Gastroesophageal sphincter (tissue), 4 donors: ENCODE measurements around the gene PLCL1. TPM values are rescaled to one million over a fixed set of nuclear protein-coding genes. Genes with fewer than 3 reads are reported as not detected.

Source experiments
- ATAC-seq: fragments of 150-250 bp; one replicate; pipeline ENCODE4 v1.9.1; 2016; ENCODE audit warnings: mild to moderate bottlenecking, moderate library complexity
- H3K27ac ChIP-seq, 4 donors: fragments of 200-600 bp; sonication (generic) in 3 of 4; 1 replicate in 3 of 4; 2 replicates in 1 of 4; pipeline ENCODE4 v1.5.1; 2016 to 2019
- H3K27me3 ChIP-seq: fragments of 200-600 bp; sonication (generic); one replicate; pipeline ENCODE4 v1.5.1; 2019
- H3K36me3 ChIP-seq, 2 donors: fragments of 200-600 bp; sonication (generic); one replicate each; pipeline ENCODE4 v1.5.1; 2019; ENCODE audit warnings: control low read depth in 1 of 2
- H3K4me1 ChIP-seq, 3 donors: fragments of 200-600 bp; sonication (generic); 1 replicate in 2 of 3; 2 replicates in 1 of 3; pipeline ENCODE4 v1.5.1; 2016 to 2019; ENCODE audit warnings: control low read depth in 2 of 3
- H3K4me3 ChIP-seq, 2 donors: fragments of 200-600 bp; sonication (generic); one replicate each; pipeline ENCODE4 v1.5.1; 2019; ENCODE audit warnings: mild to moderate bottlenecking in 1 of 2, moderate library complexity in 1 of 2
- H3K9me3 ChIP-seq, 3 donors: fragments of 200-600 bp; sonication (generic); one replicate each; pipeline ENCODE4 v1.5.1; 2017 to 2019; ENCODE audit warnings: control low read depth in 2 of 3
- EP300 ChIP-seq: sonication (generic); formaldehyde crosslinking; IDR thresholded peaks from one replicate; pipeline ENCODE4 v1.6.1; 2017; ENCODE audit warnings: antibody characterized with exemption, mild to moderate bottlenecking
- POLR2A ChIP-seq, 2 donors: fragments of 450-650 bp; IDR thresholded peaks; one replicate each; pipeline ENCODE4 v1.6.1; 2017; ENCODE audit warnings: antibody characterized with exemption in 2 of 2, mild to moderate bottlenecking in 2 of 2, moderate library complexity in 1 of 2
- POLR2AphosphoS5 ChIP-seq: sonication (generic); formaldehyde crosslinking; IDR thresholded peaks from one replicate; pipeline ENCODE4 v1.6.1; 2017; ENCODE audit warnings: antibody characterized with exemption
- WGBS, 2 donors: methylation state at CpG; one replicate each; pipeline ENCODE4 v1.1.5; 2018; ENCODE audit warnings: low coverage in 1 of 2; 5-methylcytosine and 5-hydroxymethylcytosine counted together
- total RNA-seq, 4 donors: library from RNA; depleted of rRNA; stranded (reverse); fragments of >200 nt; gene quantifications; one replicate each; pipeline ENCODE4 v1.1.0, GENCODE V29; 2016
- TF ChIP-seq, protein P1 (sequence below), 4 experiments: fragments of 200-600 bp in 2 of 4; fragments of 450-650 bp in 2 of 4; sonication (generic) in 1 of 4; IDR thresholded peaks; one replicate each; pipeline ENCODE4 v1.5.1; 2017 to 2019; ENCODE audit warnings: antibody characterized with exemption in 4 of 4, mild to moderate bottlenecking in 2 of 4, moderate library complexity in 2 of 4

PLCL1 gene
- total RNA-seq, 4 donors from 2014 or later, result 23.4 to 89.2 (median 47.4) TPM

DNA sequence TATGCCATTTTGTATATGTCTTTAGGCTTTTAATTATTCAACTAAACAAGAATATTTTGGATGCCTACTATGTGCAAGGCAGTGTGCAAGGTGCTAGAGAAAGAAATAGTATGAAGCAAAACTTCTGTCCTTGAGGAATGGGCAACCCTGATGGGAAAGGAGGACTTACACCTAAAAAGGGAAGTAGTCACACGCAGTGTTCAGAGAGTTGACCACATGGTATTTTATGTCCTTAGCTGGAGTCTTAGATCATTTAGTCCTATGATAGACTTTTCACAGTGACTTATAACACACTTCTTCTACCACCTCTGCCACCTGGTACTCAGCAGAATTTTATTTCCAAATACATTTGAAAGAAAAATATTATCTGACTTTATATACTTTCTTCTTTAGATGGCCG, 291.6 kb downstream of the PLCL1 start:
- ATAC-seq, result no peak
- Histone ChIP-seq H3K36me3 (no peaks in the 10 kb centered on the region), H3K27ac (no peak overlapping the region), H3K9me3 (no peaks in the 10 kb centered on the region), H3K4me3 (no peak overlapping the region), H3K27me3 (no peaks in the 10 kb centered on the region), H3K4me1 (peaks cover 0 to 23% (median 10%) of the 10 kb centered on the region in 3 donors)
- WGBS, 2 donors, result 90 to 95% methylated on average over 2 of the region's 2 CpGs
- TF ChIP-seq EP300, result no peak
- TF ChIP-seq, protein P1, sequence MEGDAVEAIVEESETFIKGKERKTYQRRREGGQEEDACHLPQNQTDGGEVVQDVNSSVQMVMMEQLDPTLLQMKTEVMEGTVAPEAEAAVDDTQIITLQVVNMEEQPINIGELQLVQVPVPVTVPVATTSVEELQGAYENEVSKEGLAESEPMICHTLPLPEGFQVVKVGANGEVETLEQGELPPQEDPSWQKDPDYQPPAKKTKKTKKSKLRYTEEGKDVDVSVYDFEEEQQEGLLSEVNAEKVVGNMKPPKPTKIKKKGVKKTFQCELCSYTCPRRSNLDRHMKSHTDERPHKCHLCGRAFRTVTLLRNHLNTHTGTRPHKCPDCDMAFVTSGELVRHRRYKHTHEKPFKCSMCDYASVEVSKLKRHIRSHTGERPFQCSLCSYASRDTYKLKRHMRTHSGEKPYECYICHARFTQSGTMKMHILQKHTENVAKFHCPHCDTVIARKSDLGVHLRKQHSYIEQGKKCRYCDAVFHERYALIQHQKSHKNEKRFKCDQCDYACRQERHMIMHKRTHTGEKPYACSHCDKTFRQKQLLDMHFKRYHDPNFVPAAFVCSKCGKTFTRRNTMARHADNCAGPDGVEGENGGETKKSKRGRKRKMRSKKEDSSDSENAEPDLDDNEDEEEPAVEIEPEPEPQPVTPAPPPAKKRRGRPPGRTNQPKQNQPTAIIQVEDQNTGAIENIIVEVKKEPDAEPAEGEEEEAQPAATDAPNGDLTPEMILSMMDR (IDR thresholded peaks at IDR 0.05), result no peak
- TF ChIP-seq POLR2A (IDR thresholded peaks at IDR 0.05), result no peak
- no peak for TF ChIP-seq POLR2AphosphoS5

DNA sequence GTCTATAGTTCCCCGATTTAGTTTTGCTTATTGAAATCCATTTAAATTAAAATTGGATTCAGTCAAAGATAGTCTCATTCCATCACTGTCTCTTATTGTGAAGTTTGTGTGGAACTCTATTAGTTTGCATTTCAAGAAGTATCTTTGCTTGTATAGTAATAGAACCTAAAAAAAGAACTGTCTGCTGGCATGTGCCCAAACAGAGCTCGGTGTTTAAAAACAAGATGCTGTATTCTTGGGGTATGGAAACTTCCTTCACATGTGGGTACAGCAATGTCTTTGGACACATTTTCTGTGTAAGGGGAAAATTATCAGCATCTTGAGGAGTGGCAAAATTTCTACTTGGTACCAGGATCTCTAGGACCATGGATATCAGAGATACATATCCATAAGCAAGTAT, 292.6 kb downstream of the PLCL1 start:
- Histone ChIP-seq H3K27me3 (no peaks in the 10 kb centered on the region), H3K4me3 (no peak overlapping the region), H3K27ac (no peak overlapping the region), H3K4me1 (peaks cover 0 to 23% (median 10%) of the 10 kb centered on the region in 3 donors), H3K9me3 (no peaks in the 10 kb centered on the region), H3K36me3 (peaks cover 0 to 4% of the 10 kb centered on the region in 2 donors)
- 43 to 44% methylated on average over 2 of the region's 2 CpGs for WGBS, 2 donors
- ATAC-seq, result no peak
- TF ChIP-seq POLR2A (IDR thresholded peaks at IDR 0.05) (no peak), EP300 (no peak), POLR2AphosphoS5 (no peak)
- TF ChIP-seq, protein P1 (IDR thresholded peaks at IDR 0.05), result no peak

DNA sequence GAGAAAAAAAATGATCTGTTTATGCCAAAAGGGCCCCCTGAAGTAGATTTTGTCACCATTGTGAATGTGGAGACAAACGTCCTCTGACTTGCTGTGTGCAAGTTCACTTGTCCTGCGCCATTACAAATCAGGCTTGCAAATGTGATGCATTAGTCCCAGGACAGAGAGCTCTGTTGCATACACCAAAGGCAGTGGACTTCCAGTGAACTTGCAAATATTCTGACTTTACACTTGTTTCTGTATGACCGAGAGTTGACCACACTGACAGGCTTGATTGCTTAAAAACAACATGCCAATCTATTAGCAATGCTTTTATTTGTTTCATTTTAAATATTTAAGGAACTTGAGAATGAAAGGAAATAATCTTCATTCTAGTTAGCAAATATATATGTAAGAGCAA, 293.2 kb downstream of the PLCL1 start:
- 84 to 90% methylated on average over 1 to 3 of the region's 3 CpGs for WGBS, 2 donors

DNA sequence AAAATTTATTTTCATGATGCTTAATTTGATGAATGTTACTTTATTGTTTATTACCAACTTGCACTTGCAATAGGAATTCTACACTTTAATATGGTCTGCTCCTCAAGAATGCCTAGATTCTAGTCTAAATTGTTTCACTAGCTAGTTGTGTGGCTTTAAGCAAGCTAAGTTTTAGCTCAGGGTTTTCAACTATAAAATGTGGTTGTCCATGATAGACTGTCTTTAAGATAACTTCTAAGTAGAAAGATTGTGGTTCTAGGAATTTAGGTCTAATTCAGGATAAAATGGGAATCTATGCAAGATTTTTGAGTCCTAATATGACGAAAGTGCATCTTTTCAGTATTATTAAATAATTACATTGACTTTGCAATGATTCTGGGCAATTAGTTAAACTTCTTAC, 294.0 kb downstream of the PLCL1 start:
- no peak for ATAC-seq
- no peak overlapping the region for H3K4me3 ChIP-seq
- H3K9me3 ChIP-seq, result no peaks in the 10 kb centered on the region
- peaks cover 0 to 15% of the 10 kb centered on the region in 2 donors for H3K36me3 ChIP-seq
- TF ChIP-seq POLR2A (IDR thresholded peaks at IDR 0.05) (no peak), POLR2AphosphoS5 (no peak), EP300 (no peak)
- TF ChIP-seq, protein P1 (IDR thresholded peaks at IDR 0.05), result no peak
- no peak overlapping the region for H3K27ac ChIP-seq
- H3K27me3 ChIP-seq, result no peaks in the 10 kb centered on the region
- H3K4me1 ChIP-seq, result peaks cover 0 to 31% (median 10%) of the 10 kb centered on the region in 3 donors
- 91 to 100% methylated on average over 1 of the region's 1 CpG for WGBS, 2 donors

More for the DNA sequence above, 293.2 kb downstream of the PLCL1 start:
- H3K4me1 ChIP-seq, result peaks cover 0 to 27% (median 10%) of the 10 kb centered on the region in 3 donors
- ATAC-seq, result no peak
- H3K9me3 ChIP-seq, result no peaks in the 10 kb centered on the region
- no peaks in the 10 kb centered on the region for H3K27me3 ChIP-seq
- no peak for TF ChIP-seq POLR2AphosphoS5
- TF ChIP-seq POLR2A (IDR thresholded peaks at IDR 0.05), result no peak
- TF ChIP-seq, protein P1 (IDR thresholded peaks at IDR 0.05), result no peak
- TF ChIP-seq EP300, result no peak
- peaks cover 0 to 10% of the 10 kb centered on the region in 2 donors for H3K36me3 ChIP-seq
- H3K27ac ChIP-seq, result no peak overlapping the region
- H3K4me3 ChIP-seq, result no peak overlapping the region

DNA sequence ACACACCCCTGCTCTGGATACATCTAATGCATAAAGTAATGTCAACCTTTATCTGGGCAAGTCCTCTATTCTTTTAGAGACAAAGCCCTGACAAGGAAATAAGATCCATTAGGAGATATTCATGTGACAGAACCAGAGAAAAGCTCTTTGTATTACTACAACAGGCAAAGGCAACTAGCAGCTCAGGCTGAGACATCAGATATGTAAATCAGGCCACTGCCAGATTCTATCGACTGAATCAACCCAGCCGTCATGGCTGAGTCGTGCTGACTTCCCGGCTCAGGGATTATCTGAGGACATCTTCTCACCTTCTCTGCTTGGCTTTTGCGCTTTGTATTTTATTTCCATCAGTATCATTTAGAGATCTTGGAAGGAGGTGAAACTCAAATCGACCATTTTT, 294.5 kb downstream of the PLCL1 start:
- H3K27ac ChIP-seq, result no peak overlapping the region
- H3K27me3 ChIP-seq, result no peaks in the 10 kb centered on the region
- H3K9me3 ChIP-seq, result no peaks in the 10 kb centered on the region
- peaks cover 0 to 17% of the 10 kb centered on the region in 2 donors for H3K36me3 ChIP-seq
- H3K4me3 ChIP-seq, result no peak overlapping the region
- TF ChIP-seq EP300, result no peak
- no peak for TF ChIP-seq POLR2A (IDR thresholded peaks at IDR 0.05)
- TF ChIP-seq POLR2AphosphoS5, result no peak
- TF ChIP-seq, protein P1 (IDR thresholded peaks at IDR 0.05), result no peak
- 66 to 68% methylated on average over 6 of the region's 6 CpGs for WGBS, 2 donors
- ATAC-seq, result no peak
- H3K4me1 ChIP-seq, result peaks cover 0 to 31% (median 10%) of the 10 kb centered on the region in 3 donors
